Glomerular visceral epithelial cell (primary cell): ENCODE data around the gene ZNF512.
"Not testable (repeated sequence)": the region's sequence is repeated elsewhere in the genome, so short reads cannot be mapped to it uniquely, and the experiment has no call there.

Source experiments
- DNase-seq: peaks from one replicate; pipeline ENCODE4 v3.0.0-alpha.2; 2016; ENCODE audit errors: extremely low spot score

The ZNF512 gene

DNA sequence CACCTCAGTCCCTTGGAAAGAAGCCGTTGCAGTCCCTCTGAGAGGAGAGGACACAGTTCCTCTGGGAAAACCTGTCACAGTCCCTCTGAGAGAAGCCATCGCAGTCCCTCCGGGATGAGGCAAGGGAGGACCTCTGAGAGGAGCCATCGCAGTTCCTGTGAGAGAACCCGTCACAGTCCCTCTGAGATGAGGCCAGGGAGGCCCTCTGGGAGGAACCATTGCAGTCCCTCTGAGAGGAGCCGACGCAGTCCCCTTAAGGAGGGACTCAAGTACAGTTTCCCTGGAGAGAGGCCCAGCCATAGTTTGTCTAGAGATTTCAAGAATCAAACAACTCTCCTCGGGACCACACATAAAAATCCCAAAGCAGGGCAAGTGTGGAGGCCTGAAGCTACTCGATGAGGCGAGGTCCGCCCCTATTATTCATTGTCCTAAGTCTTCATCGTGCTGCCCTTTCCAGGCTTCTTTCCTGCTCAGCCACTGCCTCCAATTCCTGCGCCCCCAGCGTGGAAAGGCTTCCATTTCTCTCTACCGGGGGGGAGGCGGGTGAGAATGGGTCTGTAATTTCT lies 630 bp upstream of the ZNF512 start:
- no peak for DNase-seq

DNA sequence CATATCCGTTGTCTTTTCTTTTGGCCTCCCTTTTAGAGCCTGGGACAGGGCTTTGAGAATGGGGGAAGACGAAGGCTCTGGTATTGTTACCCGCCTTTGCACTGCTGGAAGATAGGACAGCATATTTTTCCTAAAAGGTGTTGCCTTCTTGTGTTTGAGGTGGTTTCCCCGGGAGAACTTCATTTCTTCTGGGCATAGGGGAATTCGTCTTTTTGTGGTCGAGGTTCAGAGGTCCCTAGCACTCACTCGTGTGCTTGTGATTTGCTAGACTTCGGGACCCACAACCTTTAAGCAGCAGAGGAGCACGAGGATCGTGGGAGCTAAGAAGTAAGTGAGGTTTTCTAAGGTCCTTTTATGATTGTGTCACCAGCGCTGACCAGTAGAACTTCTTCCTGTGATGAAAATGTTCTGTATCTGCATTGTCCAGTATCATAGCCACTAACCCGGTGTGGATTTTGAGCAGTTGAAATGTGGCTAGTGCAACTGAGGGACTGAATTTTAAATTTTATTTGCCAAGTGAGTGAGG lies 611 bp downstream of the ZNF512 start:
- peak; percentile 7 for DNase-seq

DNA sequence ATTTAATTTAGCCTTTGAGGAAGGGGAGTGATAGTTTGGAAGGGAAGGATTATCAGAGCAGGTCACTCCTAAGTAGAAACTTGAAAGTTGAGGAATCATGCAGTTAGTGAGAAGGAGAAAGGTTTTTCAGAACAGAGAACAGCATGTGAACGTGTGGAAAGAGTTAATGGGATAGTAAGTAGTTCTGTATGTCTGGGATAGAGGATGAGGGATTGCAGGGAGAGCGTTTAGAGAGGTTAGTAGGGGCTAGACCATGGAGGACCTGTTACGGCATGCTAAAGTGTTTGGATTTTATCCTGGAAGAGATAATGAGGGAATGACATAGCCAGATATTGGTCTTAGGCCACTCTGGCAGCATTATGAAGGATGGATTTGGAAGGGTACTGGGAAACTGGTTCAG lies 1.8 kb downstream of the ZNF512 start:
- no peak for DNase-seq

DNA sequence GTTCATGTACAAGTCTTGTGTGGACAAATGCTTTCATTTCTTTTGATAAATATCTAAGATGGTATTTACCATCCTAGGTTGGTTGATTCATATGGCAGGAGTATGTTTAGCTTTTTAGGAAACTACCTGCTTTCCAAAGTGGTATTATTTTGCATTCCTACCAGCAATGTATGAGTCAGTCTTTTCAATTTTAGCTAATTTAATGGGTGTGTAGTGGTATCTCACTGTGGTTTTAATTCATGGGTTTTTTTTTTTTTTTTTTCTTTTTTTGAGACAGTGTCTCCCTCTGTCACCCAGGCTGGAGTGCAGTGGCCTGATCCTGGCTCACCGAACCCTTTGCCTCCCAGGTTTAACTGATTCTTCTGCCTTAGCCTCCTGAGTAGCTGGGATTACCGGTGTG lies 4.2 kb downstream of the ZNF512 start:
- DNase-seq, result no peak

DNA sequence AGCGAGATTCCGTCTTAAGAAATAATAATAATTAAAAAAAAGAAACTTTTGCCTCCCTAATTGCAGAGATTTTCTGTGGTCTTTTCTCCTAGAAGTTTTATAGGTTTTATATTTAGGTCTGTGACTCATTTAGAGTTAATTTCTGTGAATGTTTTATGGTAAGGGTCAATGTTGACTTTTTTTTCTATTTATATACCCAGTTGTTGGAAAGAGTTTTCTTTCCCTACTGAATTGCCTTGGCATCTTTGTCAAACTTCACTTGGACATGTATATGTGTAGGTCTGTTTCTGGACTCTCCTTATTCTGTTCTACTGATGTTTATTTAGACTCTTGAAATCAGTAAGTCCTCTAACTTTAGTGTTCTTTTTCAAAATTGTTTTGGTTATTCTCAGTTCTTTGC lies 5.5 kb downstream of the ZNF512 start:
- DNase-seq, result no peak

DNA sequence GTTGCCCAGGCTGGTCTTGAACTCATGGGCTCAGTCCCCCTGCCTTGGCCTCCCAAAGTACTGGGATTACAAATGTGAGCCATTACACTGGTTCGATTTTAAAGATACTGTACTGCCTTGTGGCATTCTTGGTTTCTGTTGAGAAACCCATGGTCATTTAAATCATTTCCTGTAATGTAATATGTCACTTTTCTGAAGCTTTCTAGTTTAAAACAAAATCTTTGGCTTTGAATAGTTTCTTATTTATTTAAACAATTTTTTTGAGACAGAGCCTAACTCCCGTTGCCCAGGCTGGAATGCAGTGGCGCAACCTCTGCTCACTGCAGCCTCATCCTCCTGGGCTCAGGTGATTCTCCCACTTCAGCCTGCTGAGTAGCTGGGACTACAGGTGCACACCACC lies 8.9 kb downstream of the ZNF512 start:
- no peak for DNase-seq

DNA sequence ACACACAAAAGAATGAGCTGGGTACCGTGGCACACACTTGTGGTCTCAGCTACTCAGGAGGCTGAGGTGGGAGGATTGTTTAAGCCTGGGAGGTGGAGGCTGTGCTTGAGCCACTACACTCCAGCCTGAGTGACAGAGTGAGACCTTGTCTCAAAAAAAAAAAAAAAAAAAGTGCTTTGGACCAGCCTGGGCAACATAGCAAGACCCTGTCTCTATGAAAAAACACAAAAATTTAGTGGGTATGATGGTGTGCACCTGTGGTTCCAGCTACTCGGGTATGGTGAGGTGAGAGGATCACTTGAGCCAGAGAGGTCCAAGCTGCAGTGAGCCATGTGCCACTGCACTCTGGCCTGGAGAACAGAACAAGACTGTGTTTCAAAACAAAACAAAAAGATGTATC lies 10.4 kb downstream of the ZNF512 start:
- DNase-seq, result no peak

DNA sequence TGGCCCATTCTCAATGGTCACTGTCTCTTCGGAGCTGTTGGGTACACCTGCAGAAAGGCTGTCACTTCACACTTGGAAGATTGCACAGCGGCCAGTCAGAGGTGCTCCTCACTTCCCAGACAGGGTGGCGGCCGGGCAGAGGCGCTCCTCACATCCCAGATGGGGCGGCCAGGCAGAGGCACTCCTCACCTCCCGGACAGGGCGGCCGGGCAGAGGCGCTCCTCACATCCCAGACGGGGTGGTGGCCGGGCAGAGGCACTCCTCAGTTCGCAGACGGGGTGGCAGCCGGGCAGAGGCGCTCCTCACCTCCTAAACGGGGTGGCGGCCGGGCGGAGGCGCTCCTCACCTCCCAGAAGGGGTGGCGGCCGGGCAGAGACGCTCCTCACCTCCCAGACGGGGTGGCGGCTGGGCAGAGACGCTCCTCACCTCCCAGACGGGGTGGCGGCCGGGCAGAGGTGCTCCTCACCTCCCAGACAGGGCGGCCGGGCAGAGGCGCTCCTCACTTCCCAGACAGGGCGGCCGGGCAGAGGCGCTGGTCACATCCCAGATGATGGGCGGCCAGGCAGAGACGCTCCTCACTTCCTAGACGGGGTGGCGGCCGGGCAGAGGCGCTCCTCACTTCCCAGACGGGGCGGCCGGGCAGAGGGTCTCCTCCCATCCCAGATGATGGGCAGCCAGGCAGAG lies 11.3 kb downstream of the ZNF512 start:
- not testable (repeated sequence) for DNase-seq

DNA sequence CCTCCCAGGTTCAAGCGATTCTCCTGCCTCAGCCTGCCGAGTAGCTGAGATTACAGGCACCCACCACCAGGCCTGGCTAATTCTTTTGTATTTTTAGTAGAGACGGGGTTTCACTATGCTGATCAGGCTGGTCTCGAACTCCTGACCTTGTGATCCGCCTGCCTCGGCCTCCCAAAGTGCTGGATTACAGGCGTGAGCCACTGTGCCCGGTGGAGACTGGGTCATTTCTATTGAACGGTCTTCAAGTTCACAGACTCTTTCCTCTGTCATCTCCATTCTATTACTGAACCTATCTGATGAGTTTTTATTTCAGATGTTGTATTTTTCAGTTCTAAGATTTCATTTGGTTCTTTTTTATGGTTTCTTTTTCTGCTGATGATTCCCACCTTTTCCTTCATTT lies 12.6 kb downstream of the ZNF512 start:
- not testable (repeated sequence) for DNase-seq

DNA sequence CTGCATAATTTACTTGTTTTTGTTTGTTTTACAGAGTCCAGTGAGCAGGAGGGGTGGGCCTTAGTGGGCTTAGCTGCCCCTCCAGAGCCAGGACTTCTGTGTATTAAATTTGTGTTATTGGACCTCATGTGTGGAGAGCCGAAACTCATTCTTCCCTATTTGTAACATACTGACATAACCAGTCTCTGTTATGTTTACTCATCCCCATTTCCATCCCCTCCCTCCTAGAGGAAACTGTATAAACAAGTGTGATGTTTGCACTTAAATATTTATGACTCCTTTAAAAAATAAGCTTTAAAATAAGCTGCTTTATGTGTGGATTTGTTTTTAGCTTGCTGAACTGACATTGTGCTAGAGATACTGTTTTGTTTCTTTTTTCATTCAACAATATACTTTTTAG lies 13.8 kb downstream of the ZNF512 start:
- DNase-seq, result no peak

DNA sequence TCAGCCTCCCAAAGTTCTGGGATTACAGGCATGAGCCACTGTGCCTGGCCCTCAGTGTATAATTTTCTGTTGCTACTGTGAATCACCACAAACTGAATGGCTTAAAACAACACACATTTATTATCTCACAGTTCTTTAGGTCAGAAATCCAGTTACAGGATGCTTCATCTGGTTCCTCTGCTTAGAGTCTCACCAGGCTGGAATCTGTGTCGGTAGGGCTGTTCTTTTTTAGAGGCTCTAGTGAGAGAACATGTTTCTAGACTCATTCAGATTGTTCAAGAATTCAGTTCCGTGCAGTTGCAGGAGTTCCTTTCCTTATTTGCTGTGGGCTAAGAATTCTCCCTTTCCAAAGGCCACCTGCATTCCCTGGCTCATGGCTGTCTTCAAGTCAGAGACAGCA lies 23.8 kb downstream of the ZNF512 start:
- no peak for DNase-seq

DNA sequence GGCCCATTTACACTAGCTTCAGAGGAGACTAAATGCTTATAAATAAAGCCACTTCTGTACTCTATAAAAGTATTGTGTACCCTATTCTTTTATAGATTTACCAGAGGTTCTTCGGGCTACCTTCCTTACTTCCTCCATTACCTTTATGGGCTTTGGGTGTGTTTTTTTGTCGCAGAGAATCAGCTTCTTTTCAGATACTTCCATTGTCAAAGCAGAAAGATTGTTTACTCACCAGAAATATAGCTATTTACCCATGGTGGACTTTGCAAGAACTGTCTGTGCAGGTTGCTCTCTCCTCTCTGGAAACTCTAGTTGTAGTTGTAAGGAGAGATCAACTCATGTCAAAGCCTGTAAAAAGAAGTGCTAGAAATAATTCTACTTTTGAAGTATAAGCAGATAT lies 31.1 kb downstream of the ZNF512 start:
- DNase-seq, result no peak

DNA sequence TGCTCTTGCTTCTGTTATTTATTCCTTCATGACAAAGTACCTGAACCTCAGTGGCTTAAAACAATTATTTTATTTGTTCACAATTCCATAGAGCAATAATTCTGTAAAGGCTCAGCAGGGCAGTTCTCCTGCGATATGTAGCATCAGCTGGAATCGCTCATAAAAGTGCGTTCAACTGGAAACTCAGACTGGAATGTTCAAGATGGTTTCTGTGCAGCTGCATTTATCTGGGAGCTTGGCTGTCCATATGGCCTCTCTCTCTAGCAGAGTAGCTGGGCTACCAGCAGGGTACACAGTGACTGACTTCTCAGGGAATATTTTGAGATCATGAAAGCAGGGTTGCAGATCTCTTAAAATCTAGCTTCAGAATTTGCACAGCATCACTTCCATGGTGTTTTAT lies 32.5 kb downstream of the ZNF512 start:
- no peak for DNase-seq

DNA sequence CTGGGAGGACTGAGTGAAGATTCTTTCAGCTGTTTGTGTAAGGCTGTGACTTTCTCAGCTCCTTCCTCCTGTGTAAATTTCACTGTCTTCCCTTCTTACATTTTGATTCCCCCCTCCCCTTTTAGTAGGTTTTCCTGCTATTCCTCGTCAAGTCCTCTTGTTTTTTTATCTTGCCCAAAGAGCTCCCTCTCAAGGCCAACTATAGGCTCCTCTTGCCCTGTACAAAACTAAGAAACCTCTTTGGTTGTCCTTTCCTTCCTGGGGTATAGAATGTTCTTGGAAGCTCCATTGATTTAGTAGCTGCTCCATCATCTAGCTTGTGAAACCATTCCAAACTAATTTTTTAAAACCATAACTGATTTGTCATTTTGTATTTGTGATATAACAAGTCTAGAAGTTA lies 38.7 kb downstream of the ZNF512 start:
- no peak for DNase-seq

DNA sequence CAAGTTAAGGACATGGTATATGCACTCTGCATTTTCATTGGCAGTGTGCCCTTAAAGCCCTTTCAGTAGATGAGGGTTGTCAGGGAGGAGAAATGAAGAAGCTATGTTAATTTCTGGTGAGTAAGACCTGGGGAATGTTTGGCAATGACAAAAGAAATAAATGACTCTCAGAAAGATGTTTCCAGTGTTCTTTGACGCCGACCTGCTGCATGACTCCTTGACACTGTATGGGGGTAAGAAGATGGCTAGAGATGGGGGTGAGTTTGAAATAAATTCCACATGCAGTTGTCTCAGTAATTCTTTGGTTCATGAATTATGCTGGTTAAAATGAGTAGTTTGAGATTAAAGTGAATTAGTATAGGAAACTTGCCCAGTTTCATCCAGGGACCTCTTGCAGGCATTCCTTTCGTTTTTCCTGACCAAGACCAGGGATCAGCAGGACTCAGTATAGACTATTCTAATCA lies 40.1 kb downstream of the ZNF512 start:
- DNase-seq, result peak; percentile 74

DNA sequence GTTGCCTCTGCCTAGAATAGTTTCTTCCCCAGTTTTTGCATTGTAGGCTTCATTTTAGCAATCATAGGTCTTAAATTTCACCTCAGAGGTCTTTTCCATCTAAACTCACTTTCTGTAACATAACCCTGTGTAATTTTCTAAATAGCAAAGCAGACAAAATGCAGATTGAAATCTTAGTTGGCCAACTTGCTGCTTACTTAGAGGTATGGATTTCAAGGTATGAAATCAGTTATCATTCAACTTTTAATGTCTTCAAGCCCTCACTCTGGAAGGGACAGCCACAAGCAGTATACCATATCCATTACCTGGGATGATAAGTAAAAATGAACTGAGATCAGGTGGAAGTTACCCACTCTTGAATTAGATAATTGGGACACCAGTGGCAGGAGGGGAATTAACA lies 42.1 kb downstream of the ZNF512 start:
- DNase-seq, result no peak

DNA sequence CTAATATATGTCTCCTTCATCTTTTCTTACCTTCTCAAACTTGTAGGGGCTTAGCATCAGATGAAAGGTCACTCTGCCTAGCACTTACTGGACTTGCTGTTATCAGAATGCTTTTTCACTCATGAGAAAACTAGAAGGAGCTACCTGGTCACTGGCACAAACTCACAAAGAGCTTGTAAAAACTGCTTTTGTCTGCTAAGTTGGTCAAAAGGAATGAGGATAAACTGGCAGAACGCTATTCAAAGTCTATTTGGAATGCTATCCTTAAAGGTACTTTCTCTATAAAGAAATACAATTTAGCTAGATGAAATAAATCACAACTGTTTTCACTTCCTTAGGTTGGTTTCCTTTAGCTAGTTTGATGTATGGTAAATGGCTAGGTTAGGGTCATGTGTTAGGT lies 43.5 kb downstream of the ZNF512 start:
- not testable (repeated sequence) for DNase-seq

DNA sequence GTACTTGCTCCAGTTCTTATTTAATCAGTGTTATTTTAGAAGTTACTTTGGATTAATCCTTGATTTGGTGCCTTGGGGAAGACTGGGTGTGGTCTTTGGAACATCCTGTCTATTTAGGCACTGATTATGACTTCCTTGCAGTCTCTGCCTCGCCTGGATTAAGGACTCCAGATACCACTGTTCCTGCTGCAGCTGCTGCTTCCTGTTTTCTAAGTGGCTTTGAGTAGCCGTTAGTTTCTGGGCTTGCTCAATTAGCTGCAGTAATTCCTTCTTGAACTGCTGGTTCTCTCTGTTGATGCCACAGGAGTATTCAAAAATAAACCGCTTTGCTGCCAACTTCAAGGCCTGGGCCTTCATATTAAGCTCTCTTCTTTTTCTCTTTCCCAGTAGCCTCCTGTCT lies 44.1 kb downstream of the ZNF512 start:
- DNase-seq, result peak; percentile 16

DNA sequence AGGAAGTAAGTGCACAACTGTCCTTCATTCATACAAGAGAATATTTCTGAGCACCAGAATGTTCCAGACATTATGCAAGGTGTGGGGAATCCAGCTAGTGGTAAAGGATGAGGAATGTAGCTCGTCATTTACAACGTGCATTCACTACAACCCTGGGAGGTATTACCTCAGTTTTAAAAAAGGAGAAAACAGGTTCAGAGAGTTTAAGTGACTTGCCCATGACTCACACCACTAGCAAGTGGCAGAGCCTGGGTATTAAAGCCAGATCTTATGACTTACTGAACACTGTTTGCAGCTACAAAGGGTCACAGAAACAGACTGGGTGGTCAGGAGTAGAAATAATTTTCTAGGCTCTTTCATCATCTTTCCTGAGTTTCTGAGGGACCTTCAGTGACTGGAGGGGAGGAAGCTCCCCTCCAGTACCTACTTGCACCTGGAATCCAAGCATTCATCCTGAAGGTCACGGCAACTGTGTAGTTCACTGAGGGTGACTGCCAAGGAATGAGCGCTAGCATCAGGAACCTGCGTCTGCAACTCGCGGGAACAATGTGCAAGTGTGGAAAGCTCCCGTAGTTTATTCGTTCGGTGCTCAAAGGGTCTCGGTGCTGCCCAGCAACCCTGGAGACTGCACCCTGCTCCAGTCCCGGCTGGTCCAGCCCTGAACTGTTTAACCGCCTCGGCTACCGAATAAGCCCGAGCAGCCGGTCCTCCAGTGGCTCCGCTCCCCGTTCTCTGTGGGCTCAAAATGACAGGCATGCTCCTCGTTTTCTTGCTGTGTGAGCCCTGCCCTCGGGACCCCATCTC lies 45.3 kb downstream of the ZNF512 start:
- peak; percentile 93 for DNase-seq

DNA sequence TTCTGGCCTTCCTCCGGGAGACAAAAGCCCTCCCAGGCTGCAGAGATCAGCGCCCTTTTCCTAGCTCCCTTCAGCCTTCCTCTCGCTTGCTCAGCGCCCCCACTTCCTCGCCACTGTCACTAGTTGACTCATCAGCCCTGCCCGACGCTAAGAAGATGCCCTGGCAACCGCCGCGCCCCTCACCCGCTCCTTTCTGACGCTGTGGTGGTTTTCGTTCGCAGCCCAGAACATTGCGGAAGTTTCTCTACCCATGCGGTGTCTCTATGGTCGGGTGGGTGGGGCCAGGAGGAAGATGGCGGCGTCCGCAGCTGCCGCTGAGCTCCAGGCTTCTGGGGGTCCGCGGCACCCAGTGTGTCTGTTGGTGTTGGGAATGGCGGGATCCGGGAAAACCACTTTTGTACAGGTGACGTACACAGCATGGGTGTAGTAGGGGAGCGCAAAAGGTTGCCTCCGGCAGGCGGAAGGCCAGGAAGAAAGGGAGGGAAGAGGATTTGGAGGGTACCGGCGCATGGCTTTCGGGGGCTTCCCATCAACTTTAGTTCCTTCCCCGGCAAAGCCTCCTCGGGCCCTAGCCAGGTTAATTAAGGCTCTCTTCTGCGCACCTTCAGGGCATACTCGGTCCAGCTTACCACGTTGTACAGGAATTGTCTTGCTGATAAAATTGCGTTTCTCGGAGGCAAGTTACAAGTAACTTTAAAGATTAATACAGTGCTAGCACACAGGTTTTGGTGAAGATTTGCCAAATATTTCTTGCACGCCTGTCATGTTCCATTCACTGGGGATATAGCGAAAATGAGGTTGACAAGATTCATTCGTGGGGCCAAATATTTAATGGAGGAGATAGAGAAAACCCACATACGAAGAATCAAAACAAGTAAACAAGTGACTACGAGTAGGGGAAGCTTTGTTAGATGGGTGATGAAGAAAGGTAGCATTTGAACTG lies 46.2 kb downstream of the ZNF512 start, which contains the start of the genes CCDC121 and GPN1:
Gene CCDC121 (minus strand): TSS at position 246 of the 943 bp plus-strand sequence. CDS start 1,213 bp downstream, outside the sequence.
Gene GPN1 (plus strand): TSS at position 284 of the 943 bp plus-strand sequence. CDS start 9 bp downstream, at position 293.
- peak; percentile 94 for DNase-seq

DNA sequence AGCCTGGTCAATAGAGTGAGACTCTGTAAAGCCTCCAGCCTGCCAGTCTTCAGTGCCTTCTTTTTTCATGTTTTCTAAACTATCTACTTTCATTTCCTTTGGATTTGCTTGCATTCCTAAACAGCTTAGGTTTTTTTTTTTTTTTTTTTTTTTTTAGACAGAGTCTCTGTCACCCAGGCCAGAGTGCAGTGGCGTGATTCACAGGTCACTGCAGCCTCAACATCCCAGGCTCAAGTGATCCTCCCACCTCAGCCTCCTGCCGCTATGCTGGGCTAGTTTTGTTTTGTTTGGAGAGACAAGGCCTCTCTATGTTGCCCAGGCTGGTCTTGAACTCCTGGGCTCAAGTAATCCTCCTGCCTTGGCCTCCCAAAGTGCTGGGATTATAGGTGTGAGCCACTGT lies 47.4 kb downstream of the ZNF512 start:
- not testable (repeated sequence) for DNase-seq
